GM12878 (cell line): ENCODE results near the gene NKTR. TPM values are rescaled to one million over a fixed set of nuclear protein-coding genes. Genes with fewer than 3 reads are reported as not detected.

Source experiments
- ATAC-seq: fragments of 200-7000 bp; cut with Tn5 transposase; 3 replicates; pipeline ENCODE4 v1.9.1; 2020; ENCODE audit warnings: mild to moderate bottlenecking, moderate library complexity
- BruUV-seq: library from RNA; stranded (reverse); fragments of 400-500 nt; replicated peaks from 2 replicates; lab custom pipeline; 2021; lab: Mats Ljungman, UMichigan
- CTCF ChIA-PET: fragments of 300-600 bp; sonication (Branson Sonifier 250); formaldehyde crosslinking; extraction: SDS; loops from one replicate; lab custom pipeline; 2021; ENCODE audit warnings: inconsistent platforms; lab: Yijun Ruan, JAX
- POLR2A ChIA-PET: fragments of 350-600 bp; formaldehyde crosslinking; extraction: SDS; loops from one replicate; lab custom pipeline; 2021; ENCODE audit warnings: inconsistent platforms; lab: Charles Lee
- RAD21 ChIA-PET: fragments of 300-600 bp; sonication (Branson Sonifier 250); formaldehyde crosslinking; loops from one replicate; lab custom pipeline; 2023; ENCODE audit warnings: antibody characterized with exemption; ENCODE audit not compliant: unreplicated experiment; lab: Charles Lee
- SMC1A ChIA-PET: fragments of 300-600 bp; sonication (Branson Sonifier 250); formaldehyde crosslinking; loops from one replicate; lab custom pipeline; 2023; ENCODE audit not compliant: unreplicated experiment, uncharacterized antibody; lab: Charles Lee
- DNase-seq: peaks from one replicate; pipeline ENCODE4 v3.0.0-alpha.2; 2011; ENCODE audit warnings: low read depth, low spot score
- FAIRE-seq: peaks from 3 replicates; lab custom pipeline; 2011; peaks lifted over from hg19 to GRCh38; lab: Jason Lieb, UNC
- H2AFZ ChIP-seq: 2 replicates; pipeline ENCODE4 v1.6.0; 2011; ENCODE audit warnings: low read depth, low read length, control low read depth; ENCODE audit not compliant: control insufficient read depth
- H3K27ac ChIP-seq: 2 replicates; pipeline ENCODE4 v1.5.1; 2011; ENCODE audit warnings: control low read depth; ENCODE audit not compliant: control insufficient read depth, insufficient read depth
- H3K27me3 ChIP-seq, 2 experiments: replicated peaks in 1 of 2; 2 replicates each; pipeline versions ENCODE4 v1.6.0 to v1.6.1; 2011; ENCODE audit warnings: low read length in 1 of 2; ENCODE audit not compliant: control insufficient read depth in 2 of 2, insufficient read depth in 2 of 2
- H3K36me3 ChIP-seq, 2 experiments: 2 replicates each; pipeline ENCODE4 v1.5.1; 2011; ENCODE audit warnings: low read length in 1 of 2; ENCODE audit not compliant: control insufficient read depth in 2 of 2, insufficient read depth in 2 of 2
- H3K4me1 ChIP-seq: 2 replicates; pipeline ENCODE4 v1.6.1; 2011; ENCODE audit warnings: mild to moderate bottlenecking, low read length, moderate library complexity, mixed read lengths; ENCODE audit not compliant: control insufficient read depth, insufficient read depth
- H3K4me2 ChIP-seq: 2 replicates; pipeline ENCODE4 v1.6.0; 2011; ENCODE audit warnings: control low read depth; ENCODE audit not compliant: control insufficient read depth, insufficient read depth
- H3K4me3 ChIP-seq: fragments of 200-600 bp; sonication (generic); 2 replicates; pipeline ENCODE4 v1.5.1; 2016
- H3K79me2 ChIP-seq: 2 replicates; pipeline ENCODE4 v1.6.0; 2011; ENCODE audit warnings: low read length; ENCODE audit not compliant: control insufficient read depth, insufficient read depth
- H3K9ac ChIP-seq: 2 replicates; pipeline ENCODE4 v1.8.0; 2011; ENCODE audit warnings: low read length, control low read depth, mixed read lengths; ENCODE audit not compliant: control insufficient read depth, insufficient read depth
- H3K9me3 ChIP-seq: replicated peaks from 3 replicates; pipeline ENCODE4 v1.5.1; 2011; ENCODE audit warnings: mild to moderate bottlenecking, low read length; ENCODE audit not compliant: control insufficient read depth, insufficient read depth
- H4K20me1 ChIP-seq: 2 replicates; pipeline ENCODE4 v1.6.0; 2011; ENCODE audit not compliant: control insufficient read depth, insufficient read depth
- DPF2 ChIP-seq: fragments of 450-650 bp; IDR thresholded peaks from 2 replicates; pipeline ENCODE4 v1.6.1; 2017; ENCODE audit warnings: mild to moderate bottlenecking
- IKZF1 ChIP-seq: fragments of 450-650 bp; conservative IDR thresholded peaks from 2 replicates; pipeline ENCODE4 v1.6.1; 2017; ENCODE audit warnings: antibody characterized with exemption, mild to moderate bottlenecking
- in situ Hi-C: fragments of 300-500 bp; cut with MboI; formaldehyde crosslinking; loops from 9 replicates; pipeline ENCODE4 v1.14.3; 2018; ENCODE audit warnings: mixed read lengths
- intact Hi-C: fragments of 100-400 bp; cut with micrococcal nuclease; formaldehyde crosslinking; loops from one replicate; pipeline ENCODE4 v1.14.2; 2022; ENCODE audit not compliant: unreplicated experiment
- polyA plus RNA-seq, 11 experiments: library from polyadenylated mRNA; depleted of rRNA in 4 of 11; unstranded in 6 of 11; stranded (reverse) in 5 of 11; fragments of >200 nt; fragmentation: Nextera tagmentation in 4 of 11; fragmentation: Illumina TruSeq in 1 of 11; extraction: Ambion mirVana in 4 of 11; extraction: Trizol in 1 of 11; gene quantifications; 1 replicate in 1 of 11; 2 replicates in 10 of 11; pipeline versions ENCODE4 v1.2.1 to v1.2.3, GENCODE V29; 2011 to 2016; ENCODE audit warnings: inconsistent platforms in 2 of 11, missing spikeins in 2 of 11, low read depth in 1 of 11
- total RNA-seq, 4 experiments: library from RNA; depleted of rRNA in 3 of 4; stranded (reverse); fragments of >200 nt in 3 of 4; fragmentation: Illumina TruSeq in 1 of 4; extraction: Trizol in 1 of 4; gene quantifications; 2 replicates each; pipeline versions ENCODE4 v1.2.1 to v1.2.3, GENCODE V29; 2013 to 2021
- TF ChIP-seq, protein P1 (sequence below): IDR thresholded peaks from 2 replicates; pipeline ENCODE4 v1.6.1; 2012; ENCODE audit warnings: low read depth, low read length, improper control_type of control experiment
- TF ChIP-seq, protein P2 (sequence below): IDR thresholded peaks from 2 replicates; pipeline ENCODE4 v1.6.1; 2011; ENCODE audit warnings: borderline replicate concordance, low read depth, mild to moderate bottlenecking, moderate library complexity, mixed read lengths, low read length; ENCODE audit not compliant: insufficient read depth; ENCODE audit errors: extremely low read length
- TF ChIP-seq, protein P3 (sequence below): fragments of 450-650 bp; IDR thresholded peaks from 2 replicates; pipeline ENCODE4 v1.6.1; 2018; ENCODE audit warnings: borderline replicate concordance, mild to moderate bottlenecking; ENCODE audit not compliant: partially characterized antibody

NKTR gene
- total and polyA plus RNA-seq, 10 of the 15 experiments (the other 5 are each of a cell fraction or from before 2014, with no cell fraction given): 15.3 to 91.9 (median 55.3) TPM

DNA sequence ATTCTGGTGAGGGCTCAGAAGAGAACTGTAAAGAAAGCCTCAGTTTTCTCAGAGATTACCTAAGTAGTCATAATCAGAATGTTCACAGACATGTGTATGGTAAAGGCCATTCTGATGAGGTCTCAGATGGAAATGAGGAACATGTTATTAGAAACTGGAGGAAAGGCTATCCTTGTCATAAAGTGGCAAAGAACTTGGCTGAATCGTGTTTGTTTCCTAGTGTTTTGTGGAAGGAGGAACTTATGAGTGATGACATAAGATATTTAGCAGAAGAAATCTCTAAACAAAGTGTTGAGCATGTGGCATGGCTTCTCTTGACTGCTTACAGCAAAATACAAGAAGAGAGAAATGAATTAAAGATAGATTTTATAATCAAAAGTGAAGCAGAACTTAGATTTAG is 72.0 kb downstream of the NKTR start (continued):
- TF ChIP-seq, protein P1, sequence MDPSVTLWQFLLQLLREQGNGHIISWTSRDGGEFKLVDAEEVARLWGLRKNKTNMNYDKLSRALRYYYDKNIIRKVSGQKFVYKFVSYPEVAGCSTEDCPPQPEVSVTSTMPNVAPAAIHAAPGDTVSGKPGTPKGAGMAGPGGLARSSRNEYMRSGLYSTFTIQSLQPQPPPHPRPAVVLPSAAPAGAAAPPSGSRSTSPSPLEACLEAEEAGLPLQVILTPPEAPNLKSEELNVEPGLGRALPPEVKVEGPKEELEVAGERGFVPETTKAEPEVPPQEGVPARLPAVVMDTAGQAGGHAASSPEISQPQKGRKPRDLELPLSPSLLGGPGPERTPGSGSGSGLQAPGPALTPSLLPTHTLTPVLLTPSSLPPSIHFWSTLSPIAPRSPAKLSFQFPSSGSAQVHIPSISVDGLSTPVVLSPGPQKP: no peak
- TF ChIP-seq, protein P2, sequence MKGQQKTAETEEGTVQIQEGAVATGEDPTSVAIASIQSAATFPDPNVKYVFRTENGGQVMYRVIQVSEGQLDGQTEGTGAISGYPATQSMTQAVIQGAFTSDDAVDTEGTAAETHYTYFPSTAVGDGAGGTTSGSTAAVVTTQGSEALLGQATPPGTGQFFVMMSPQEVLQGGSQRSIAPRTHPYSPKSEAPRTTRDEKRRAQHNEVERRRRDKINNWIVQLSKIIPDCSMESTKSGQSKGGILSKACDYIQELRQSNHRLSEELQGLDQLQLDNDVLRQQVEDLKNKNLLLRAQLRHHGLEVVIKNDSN: no peak
- TF ChIP-seq, all 136 proteins: peak for 0

DNA sequence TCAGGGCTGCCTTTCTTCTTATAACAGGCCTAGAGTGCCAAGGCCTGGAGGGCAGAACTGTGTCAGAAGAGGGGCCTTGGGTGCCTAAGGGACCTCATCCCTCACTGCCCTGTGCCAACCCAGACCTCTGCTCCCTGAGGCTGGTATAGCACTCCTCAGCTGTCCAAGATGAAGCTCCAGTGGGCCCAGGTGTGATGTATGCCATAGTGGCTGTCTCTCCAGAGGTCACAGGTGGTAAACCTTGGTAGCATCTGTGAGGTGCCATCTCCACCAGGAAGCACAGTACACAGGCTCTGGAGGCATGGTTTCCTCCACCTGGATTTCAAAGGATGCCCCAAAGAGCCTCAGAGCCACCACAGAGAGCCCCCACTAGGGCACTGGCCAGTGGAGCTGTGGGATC is 72.6 kb downstream of the NKTR start:
- no peak overlapping the region for H3K4me3 ChIP-seq
- no peaks in the 10 kb centered on the region; the same call in 1 of the 3 replicates for H3K9me3 ChIP-seq
- no peaks in the 10 kb centered on the region for H4K20me1 ChIP-seq
- ChIA-PET CTCF (no interaction called here), SMC1A (no interaction called here), RAD21 (no interaction called here), POLR2A (no interaction called here)
- DNase-seq (no peak), ATAC-seq (no peak), FAIRE-seq (no peak)
- no peak overlapping the region for H3K9ac ChIP-seq
- H3K27me3 ChIP-seq: no peaks in the 10 kb centered on the region
- no peaks in the 10 kb centered on the region for H3K36me3 ChIP-seq
- intact Hi-C loops (no loop called here), in situ Hi-C loops (no loop called here)
- no peaks in the 10 kb centered on the region for H3K79me2 ChIP-seq
- no peaks in the 10 kb centered on the region for H3K4me1 ChIP-seq
- no TSS peak for BruUV-seq
- TF ChIP-seq, protein P3, sequence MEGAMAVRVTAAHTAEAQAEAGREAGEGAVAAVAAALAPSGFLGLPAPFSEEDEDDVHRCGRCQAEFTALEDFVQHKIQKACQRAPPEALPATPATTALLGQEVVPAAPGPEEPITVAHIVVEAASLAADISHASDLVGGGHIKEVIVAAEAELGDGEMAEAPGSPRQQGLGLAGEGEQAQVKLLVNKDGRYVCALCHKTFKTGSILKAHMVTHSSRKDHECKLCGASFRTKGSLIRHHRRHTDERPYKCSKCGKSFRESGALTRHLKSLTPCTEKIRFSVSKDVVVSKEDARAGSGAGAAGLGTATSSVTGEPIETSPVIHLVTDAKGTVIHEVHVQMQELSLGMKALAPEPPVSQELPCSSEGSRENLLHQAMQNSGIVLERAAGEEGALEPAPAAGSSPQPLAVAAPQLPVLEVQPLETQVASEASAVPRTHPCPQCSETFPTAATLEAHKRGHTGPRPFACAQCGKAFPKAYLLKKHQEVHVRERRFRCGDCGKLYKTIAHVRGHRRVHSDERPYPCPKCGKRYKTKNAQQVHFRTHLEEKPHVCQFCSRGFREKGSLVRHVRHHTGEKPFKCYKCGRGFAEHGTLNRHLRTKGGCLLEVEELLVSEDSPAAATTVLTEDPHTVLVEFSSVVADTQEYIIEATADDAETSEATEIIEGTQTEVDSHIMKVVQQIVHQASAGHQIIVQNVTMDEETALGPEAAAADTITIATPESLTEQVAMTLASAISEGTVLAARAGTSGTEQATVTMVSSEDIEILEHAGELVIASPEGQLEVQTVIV: no peak
- no peak for TF ChIP-seq IKZF1
- no peak for TF ChIP-seq DPF2
- H3K4me2 ChIP-seq: no peak overlapping the region
- H2AFZ ChIP-seq: no peak overlapping the region
- H3K27ac ChIP-seq: no peak overlapping the region
